HepG2 (cell line): ENCODE measurements around the gene CTU2. TPM values are rescaled to one million over a fixed set of nuclear protein-coding genes. Genes with fewer than 3 reads are reported as not detected.
A peak's percentile ranks its signal among the peaks of the same experiment; 100 is the strongest.

Source experiments
- ARNT2 ChIP-seq: sonication (generic); formaldehyde crosslinking; IDR thresholded peaks from 2 replicates; pipeline ENCODE4 v1.8.0; 2022; ENCODE audit warnings: mild to moderate bottlenecking, low read depth, missing genetic modification reagents, moderate library complexity
- CENPT ChIP-seq: sonication (generic); formaldehyde crosslinking; IDR thresholded peaks from 2 replicates; pipeline ENCODE4 v1.8.0; 2022; ENCODE audit warnings: low read depth, mild to moderate bottlenecking, moderate library complexity, missing genetic modification reagents
- ELF1 ChIP-seq: sonication (generic); formaldehyde crosslinking; IDR thresholded peaks from 2 replicates; pipeline ENCODE4 v1.4.0; 2020; ENCODE audit warnings: missing genetic modification reagents
- KDM5A ChIP-seq: fragments of 200-600 bp; sonication (generic); IDR thresholded peaks from 2 replicates; pipeline ENCODE4 v1.7.0; 2018; ENCODE audit warnings: antibody characterized with exemption, mild to moderate bottlenecking, low read length, borderline replicate concordance
- NPAS2 ChIP-seq: sonication (generic); formaldehyde crosslinking; IDR thresholded peaks from 2 replicates; pipeline ENCODE4 v1.8.0; 2022; ENCODE audit warnings: mild to moderate bottlenecking, missing genetic modification reagents, borderline replicate concordance
- RARA ChIP-seq: IDR thresholded peaks from 2 replicates; pipeline ENCODE4 v1.6.1; 2016; ENCODE audit warnings: missing genetic modification reagents, missing compliant biosample characterization
- ZBTB8A ChIP-seq: sonication (generic); formaldehyde crosslinking; IDR thresholded peaks from 2 replicates; pipeline ENCODE4 v1.4.0; 2020; ENCODE audit warnings: mild to moderate bottlenecking, low read depth, missing genetic modification reagents, borderline replicate concordance
- ZNF256 ChIP-seq: sonication (generic); formaldehyde crosslinking; conservative IDR thresholded peaks from 2 replicates; pipeline ENCODE4 v1.4.0; 2020; ENCODE audit warnings: missing genetic modification reagents
- ZNF7 ChIP-seq: IDR thresholded peaks from 2 replicates; pipeline ENCODE4 v1.6.1; 2016; ENCODE audit warnings: missing biosample characterization, missing genetic modification reagents
- ZNF768 ChIP-seq: sonication (generic); formaldehyde crosslinking; IDR thresholded peaks from 2 replicates; pipeline ENCODE4 v1.4.0; 2020; ENCODE audit warnings: missing genetic modification reagents
- ZNF788 ChIP-seq: sonication (generic); formaldehyde crosslinking; IDR thresholded peaks from 2 replicates; pipeline ENCODE4 v1.5.0; 2020; ENCODE audit warnings: mild to moderate bottlenecking, missing genetic modification reagents, borderline replicate concordance
- ZNF883 ChIP-seq: sonication (generic); formaldehyde crosslinking; IDR thresholded peaks from 2 replicates; pipeline ENCODE4 v1.5.1; 2020; ENCODE audit warnings: mild to moderate bottlenecking, missing genetic modification reagents; ENCODE audit errors: not compliant biosample characterization
- polyA plus RNA-seq, 8 experiments: library from polyadenylated mRNA; depleted of rRNA in 3 of 8; stranded (reverse) in 7 of 8; unstranded in 1 of 8; fragments of >200 nt; fragmentation: Illumina TruSeq in 4 of 8; extraction: Trizol in 4 of 8; gene quantifications; 2 replicates each; pipeline versions ENCODE4 v1.2.1 to v1.2.3, GENCODE V29; 2011 to 2016; ENCODE audit warnings: low read depth in 4 of 8, missing spikeins in 1 of 8, mixed read lengths in 1 of 8; ENCODE audit not compliant: insufficient read depth in 1 of 8
- total RNA-seq, 5 experiments: library from RNA; depleted of rRNA; stranded (reverse); fragments of >200 nt; fragmentation: Illumina TruSeq; extraction: Trizol; gene quantifications; 2 replicates each; pipeline ENCODE4 v1.2.3, GENCODE V29; 2016; ENCODE audit warnings: low read depth in 1 of 5
- TF ChIP-seq, protein P1 (sequence below): sonication (generic); formaldehyde crosslinking; IDR thresholded peaks from 2 replicates; pipeline ENCODE4 v1.4.0; 2020; ENCODE audit warnings: missing genetic modification reagents, borderline replicate concordance
- TF ChIP-seq, protein P2 (sequence below): sonication (generic); formaldehyde crosslinking; IDR thresholded peaks from 2 replicates; pipeline ENCODE4 v1.5.0; 2020; ENCODE audit warnings: mild to moderate bottlenecking, missing genetic modification reagents, borderline replicate concordance
- TF ChIP-seq, protein P3 (sequence below): sonication (generic); formaldehyde crosslinking; IDR thresholded peaks from 2 replicates; pipeline ENCODE4 v1.4.0; 2020; ENCODE audit warnings: missing genetic modification reagents
- TF ChIP-seq, protein P4 (sequence below): sonication (generic); formaldehyde crosslinking; IDR thresholded peaks from 2 replicates; pipeline ENCODE4 v1.5.0; 2020; ENCODE audit warnings: mild to moderate bottlenecking, low read depth, missing genetic modification reagents, borderline replicate concordance

The CTU2 gene
- total and polyA plus RNA-seq, 2 of the 13 experiments (the other 11 are each of a cell fraction or from before 2014, with no cell fraction given), result 13.3 to 21.9 TPM

DNA sequence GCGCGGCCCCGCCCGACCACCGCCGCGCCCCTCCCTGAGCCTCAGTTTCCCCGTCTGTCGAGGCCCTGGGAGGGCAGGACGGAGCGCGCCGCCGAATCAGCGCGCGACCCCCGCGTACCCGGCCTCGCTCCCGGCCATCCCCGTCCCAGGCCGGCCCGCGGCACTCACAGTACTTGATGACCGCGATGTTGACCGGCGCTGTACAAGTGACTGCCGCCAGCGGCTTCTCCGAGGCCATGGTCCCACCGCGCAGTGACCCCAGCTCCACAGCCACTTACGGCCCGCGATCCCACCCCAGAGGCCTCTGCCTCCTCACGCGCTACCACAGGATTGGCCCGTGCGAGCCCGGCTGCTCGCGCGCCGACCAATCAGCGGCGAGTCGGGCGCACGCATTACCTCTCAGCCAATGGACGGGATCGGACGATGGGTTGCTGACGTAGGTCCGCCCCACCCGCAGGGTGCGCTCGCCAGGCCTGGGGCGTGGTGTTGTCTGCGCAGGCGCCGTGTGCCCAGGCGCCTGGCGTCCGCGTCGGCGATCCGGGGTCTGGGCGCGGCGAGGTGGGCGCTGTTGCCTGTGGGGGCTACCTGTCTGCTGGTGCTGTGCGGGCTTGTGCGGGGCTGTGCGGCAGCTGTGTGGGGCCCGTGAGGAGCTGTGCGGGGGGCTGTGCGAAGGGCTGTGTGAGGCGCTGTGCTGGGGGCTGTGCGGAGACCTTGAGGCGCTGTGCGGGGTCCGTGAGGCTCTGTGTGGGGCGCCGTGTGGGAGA, 43.3 kb upstream of the CTU2 start, which contains the start of gene MVD (continued):
- TF ChIP-seq, protein P1, sequence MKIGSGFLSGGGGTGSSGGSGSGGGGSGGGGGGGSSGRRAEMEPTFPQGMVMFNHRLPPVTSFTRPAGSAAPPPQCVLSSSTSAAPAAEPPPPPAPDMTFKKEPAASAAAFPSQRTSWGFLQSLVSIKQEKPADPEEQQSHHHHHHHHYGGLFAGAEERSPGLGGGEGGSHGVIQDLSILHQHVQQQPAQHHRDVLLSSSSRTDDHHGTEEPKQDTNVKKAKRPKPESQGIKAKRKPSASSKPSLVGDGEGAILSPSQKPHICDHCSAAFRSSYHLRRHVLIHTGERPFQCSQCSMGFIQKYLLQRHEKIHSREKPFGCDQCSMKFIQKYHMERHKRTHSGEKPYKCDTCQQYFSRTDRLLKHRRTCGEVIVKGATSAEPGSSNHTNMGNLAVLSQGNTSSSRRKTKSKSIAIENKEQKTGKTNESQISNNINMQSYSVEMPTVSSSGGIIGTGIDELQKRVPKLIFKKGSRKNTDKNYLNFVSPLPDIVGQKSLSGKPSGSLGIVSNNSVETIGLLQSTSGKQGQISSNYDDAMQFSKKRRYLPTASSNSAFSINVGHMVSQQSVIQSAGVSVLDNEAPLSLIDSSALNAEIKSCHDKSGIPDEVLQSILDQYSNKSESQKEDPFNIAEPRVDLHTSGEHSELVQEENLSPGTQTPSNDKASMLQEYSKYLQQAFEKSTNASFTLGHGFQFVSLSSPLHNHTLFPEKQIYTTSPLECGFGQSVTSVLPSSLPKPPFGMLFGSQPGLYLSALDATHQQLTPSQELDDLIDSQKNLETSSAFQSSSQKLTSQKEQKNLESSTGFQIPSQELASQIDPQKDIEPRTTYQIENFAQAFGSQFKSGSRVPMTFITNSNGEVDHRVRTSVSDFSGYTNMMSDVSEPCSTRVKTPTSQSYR (CRISPR knock-in tag), result no peak; the same call in 1 of the 2 replicates
- TF ChIP-seq CENPT (CRISPR knock-in tag) (peak; percentile 85; the same call in 1 of the 2 replicates), ZBTB8A (CRISPR knock-in tag) (peak; percentile 86; the same call in 1 of the 2 replicates), ARNT2 (CRISPR knock-in tag) (peak; percentile 98), NPAS2 (CRISPR knock-in tag) (no peak), KDM5A (peak; percentile 85), ZNF256 (CRISPR knock-in tag) (0 out of 2 replicates have a peak, but pooled peaks have one; percentile 26), ELF1 (CRISPR knock-in tag) (peak; percentile 84), ZNF788 (CRISPR knock-in tag) (peak; percentile 90), ZNF768 (CRISPR knock-in tag) (peak; percentile 68), RARA (CRISPR knock-in tag) (peak; percentile 75), ZNF883 (CRISPR knock-in tag) (peak; percentile 93), ZNF7 (CRISPR knock-in tag) (no peak)
- TF ChIP-seq, protein P2, sequence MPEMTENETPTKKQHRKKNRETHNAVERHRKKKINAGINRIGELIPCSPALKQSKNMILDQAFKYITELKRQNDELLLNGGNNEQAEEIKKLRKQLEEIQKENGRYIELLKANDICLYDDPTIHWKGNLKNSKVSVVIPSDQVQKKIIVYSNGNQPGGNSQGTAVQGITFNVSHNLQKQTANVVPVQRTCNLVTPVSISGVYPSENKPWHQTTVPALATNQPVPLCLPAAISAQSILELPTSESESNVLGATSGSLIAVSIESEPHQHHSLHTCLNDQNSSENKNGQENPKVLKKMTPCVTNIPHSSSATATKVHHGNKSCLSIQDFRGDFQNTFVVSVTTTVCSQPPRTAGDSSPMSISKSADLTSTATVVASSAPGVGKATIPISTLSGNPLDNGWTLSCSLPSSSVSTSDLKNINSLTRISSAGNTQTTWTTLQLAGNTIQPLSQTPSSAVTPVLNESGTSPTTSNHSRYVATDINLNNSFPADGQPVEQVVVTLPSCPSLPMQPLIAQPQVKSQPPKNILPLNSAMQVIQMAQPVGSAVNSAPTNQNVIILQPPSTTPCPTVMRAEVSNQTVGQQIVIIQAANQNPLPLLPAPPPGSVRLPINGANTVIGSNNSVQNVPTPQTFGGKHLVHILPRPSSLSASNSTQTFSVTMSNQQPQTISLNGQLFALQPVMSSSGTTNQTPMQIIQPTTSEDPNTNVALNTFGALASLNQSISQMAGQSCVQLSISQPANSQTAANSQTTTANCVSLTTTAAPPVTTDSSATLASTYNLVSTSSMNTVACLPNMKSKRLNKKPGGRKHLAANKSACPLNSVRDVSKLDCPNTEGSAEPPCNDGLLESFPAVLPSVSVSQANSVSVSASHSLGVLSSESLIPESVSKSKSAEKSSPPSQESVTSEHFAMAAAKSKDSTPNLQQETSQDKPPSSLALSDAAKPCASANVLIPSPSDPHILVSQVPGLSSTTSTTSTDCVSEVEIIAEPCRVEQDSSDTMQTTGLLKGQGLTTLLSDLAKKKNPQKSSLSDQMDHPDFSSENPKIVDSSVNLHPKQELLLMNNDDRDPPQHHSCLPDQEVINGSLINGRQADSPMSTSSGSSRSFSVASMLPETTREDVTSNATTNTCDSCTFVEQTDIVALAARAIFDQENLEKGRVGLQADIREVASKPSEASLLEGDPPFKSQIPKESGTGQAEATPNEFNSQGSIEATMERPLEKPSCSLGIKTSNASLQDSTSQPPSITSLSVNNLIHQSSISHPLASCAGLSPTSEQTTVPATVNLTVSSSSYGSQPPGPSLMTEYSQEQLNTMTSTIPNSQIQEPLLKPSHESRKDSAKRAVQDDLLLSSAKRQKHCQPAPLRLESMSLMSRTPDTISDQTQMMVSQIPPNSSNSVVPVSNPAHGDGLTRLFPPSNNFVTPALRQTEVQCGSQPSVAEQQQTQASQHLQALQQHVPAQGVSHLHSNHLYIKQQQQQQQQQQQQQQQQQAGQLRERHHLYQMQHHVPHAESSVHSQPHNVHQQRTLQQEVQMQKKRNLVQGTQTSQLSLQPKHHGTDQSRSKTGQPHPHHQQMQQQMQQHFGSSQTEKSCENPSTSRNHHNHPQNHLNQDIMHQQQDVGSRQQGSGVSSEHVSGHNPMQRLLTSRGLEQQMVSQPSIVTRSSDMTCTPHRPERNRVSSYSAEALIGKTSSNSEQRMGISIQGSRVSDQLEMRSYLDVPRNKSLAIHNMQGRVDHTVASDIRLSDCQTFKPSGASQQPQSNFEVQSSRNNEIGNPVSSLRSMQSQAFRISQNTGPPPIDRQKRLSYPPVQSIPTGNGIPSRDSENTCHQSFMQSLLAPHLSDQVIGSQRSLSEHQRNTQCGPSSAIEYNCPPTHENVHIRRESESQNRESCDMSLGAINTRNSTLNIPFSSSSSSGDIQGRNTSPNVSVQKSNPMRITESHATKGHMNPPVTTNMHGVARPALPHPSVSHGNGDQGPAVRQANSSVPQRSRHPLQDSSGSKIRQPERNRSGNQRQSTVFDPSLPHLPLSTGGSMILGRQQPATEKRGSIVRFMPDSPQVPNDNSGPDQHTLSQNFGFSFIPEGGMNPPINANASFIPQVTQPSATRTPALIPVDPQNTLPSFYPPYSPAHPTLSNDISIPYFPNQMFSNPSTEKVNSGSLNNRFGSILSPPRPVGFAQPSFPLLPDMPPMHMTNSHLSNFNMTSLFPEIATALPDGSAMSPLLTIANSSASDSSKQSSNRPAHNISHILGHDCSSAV (CRISPR knock-in tag), result peak; percentile 75; the same call in 1 of the 2 replicates
- TF ChIP-seq, protein P3, sequence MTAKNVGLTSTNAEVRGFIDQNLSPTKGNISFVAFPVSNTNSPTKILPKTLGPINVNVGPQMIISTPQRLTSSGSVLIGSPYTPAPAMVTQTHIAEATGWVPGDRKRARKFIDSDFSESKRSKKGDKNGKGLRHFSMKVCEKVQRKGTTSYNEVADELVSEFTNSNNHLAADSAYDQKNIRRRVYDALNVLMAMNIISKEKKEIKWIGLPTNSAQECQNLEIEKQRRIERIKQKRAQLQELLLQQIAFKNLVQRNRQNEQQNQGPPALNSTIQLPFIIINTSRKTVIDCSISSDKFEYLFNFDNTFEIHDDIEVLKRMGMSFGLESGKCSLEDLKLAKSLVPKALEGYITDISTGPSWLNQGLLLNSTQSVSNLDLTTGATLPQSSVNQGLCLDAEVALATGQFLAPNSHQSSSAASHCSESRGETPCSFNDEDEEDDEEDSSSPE (CRISPR knock-in tag), result peak; percentile 86
- TF ChIP-seq, protein P4, sequence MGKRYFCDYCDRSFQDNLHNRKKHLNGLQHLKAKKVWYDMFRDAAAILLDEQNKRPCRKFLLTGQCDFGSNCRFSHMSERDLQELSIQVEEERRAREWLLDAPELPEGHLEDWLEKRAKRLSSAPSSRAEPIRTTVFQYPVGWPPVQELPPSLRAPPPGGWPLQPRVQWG (CRISPR knock-in tag), result no peak
